Spleen (tissue), 11 donors: Measurements from ENCODE around the gene CLEC4E. TPM values are rescaled to one million over a fixed set of nuclear protein-coding genes. Genes with fewer than 3 reads are reported as not detected.

Source experiments
- DNase-seq: peaks from one replicate; pipeline ENCODE4 v3.0.0-alpha.2; 2020
- H3K27ac ChIP-seq, 8 donors: fragments of 200-600 bp; sonication (generic) in 7 of 8; 1 replicate in 4 of 8; 2 replicates in 4 of 8; pipeline versions ENCODE4 v1.5.0 to v1.8.0; 2016 to 2021; ENCODE audit warnings: inconsistent platforms in 4 of 8, mild to moderate bottlenecking in 4 of 8, moderate library complexity in 1 of 8
- H3K27me3 ChIP-seq, 7 donors: fragments of 200-600 bp; sonication (generic) in 6 of 7; replicated peaks in 1 of 7; 1 replicate in 4 of 7; 2 replicates in 3 of 7; pipeline versions ENCODE4 v1.5.0 to v1.8.0; 2016 to 2021; ENCODE audit warnings: inconsistent platforms in 3 of 7, mild to moderate bottlenecking in 1 of 7
- H3K36me3 ChIP-seq, 6 donors: fragments of 200-600 bp; sonication (generic) in 5 of 6; 1 replicate in 4 of 6; 2 replicates in 2 of 6; pipeline versions ENCODE4 v1.5.0 to v1.8.0; 2016 to 2021; ENCODE audit warnings: inconsistent platforms in 2 of 6
- H3K4me1 ChIP-seq, 6 donors: fragments of 200-600 bp; sonication (generic) in 5 of 6; 1 replicate in 3 of 6; 2 replicates in 3 of 6; pipeline versions ENCODE4 v1.5.0 to v1.8.0; 2016 to 2021; ENCODE audit warnings: inconsistent platforms in 3 of 6
- H3K4me3 ChIP-seq, 8 donors: fragments of 200-600 bp; sonication (generic) in 7 of 8; 1 replicate in 4 of 8; 2 replicates in 4 of 8; pipeline versions ENCODE4 v1.5.0 to v1.8.0; 2016 to 2021; ENCODE audit warnings: inconsistent platforms in 4 of 8, mild to moderate bottlenecking in 4 of 8, moderate library complexity in 2 of 8
- H3K9me3 ChIP-seq, 8 donors: fragments of 200-600 bp; sonication (generic) in 7 of 8; 1 replicate in 4 of 8; 2 replicates in 4 of 8; pipeline versions ENCODE4 v1.5.0 to v1.8.0; 2016 to 2021; ENCODE audit warnings: inconsistent platforms in 4 of 8
- CTCF ChIP-seq, 11 experiments: fragments of 200-600 bp in 7 of 11; fragments of 450-650 bp in 4 of 11; sonication (generic) in 4 of 11; IDR thresholded peaks in 8 of 11; conservative IDR thresholded peaks in 3 of 11; 1 replicate in 7 of 11; 2 replicates in 4 of 11; pipeline versions ENCODE4 v1.4.0 to v1.8.0; 2016 to 2021; ENCODE audit warnings: antibody characterized with exemption in 11 of 11, inconsistent platforms in 4 of 11, mild to moderate bottlenecking in 1 of 11
- POLR2A ChIP-seq, 3 donors: fragments of 450-650 bp; IDR thresholded peaks; one replicate each; pipeline ENCODE4 v1.5.1; 2017; ENCODE audit warnings: antibody characterized with exemption in 3 of 3, mild to moderate bottlenecking in 1 of 3
- POLR2AphosphoS5 ChIP-seq, 3 donors: sonication (generic); formaldehyde crosslinking; IDR thresholded peaks; one replicate each; pipeline ENCODE4 v1.5.1; 2017; ENCODE audit warnings: antibody characterized with exemption in 3 of 3
- WGBS, 5 donors: extraction: QIAGEN DNeasy Blood & Tissue Kit in 3 of 5; methylation state at CpG; one replicate each; pipeline versions ENCODE4 v1.1.5 to v1.1.7; 2013 to 2018; 5-methylcytosine and 5-hydroxymethylcytosine counted together
- intact Hi-C: fragments of 100-400 bp; cut with DNase I; formaldehyde crosslinking; loops from one replicate; pipeline ENCODE4 v1.15.0; 2023; ENCODE audit warnings: low total_unique reads
- polyA plus RNA-seq, 3 donors: library from polyadenylated mRNA; stranded (reverse); fragments of 200-250 nt; gene quantifications; one replicate each; pipeline ENCODE4 v1.2.1, GENCODE V29; 2013
- total RNA-seq, 7 donors: library from RNA; depleted of rRNA in 3 of 7; stranded (reverse); fragments of >200 nt in 3 of 7; fragmentation: NEBNext Ultra II Directional in 4 of 7; extraction: Animal tissue kit (Norgen Biotek cat#: 25700) in 4 of 7; gene quantifications; one replicate each; pipeline versions ENCODE4 v1.1.0 to v1.2.1, GENCODE V29; 2016 to 2021
- donor health status: healthy with polysubstance abuse.
- donor health status: DM: no; HTN: no; CAD: no; lungs with moderate emphysema.
- donor health status: DM: no; HTN: no; CAD: no.
- donor health status: Bipolar disorder and iron deficiency.
- donor health status: healthy.
- donor health status: DM: no; HTN: no; CAD: no.
- donor health status: DM: yes; HTN: yes; CAD: no.

The CLEC4E gene
- total and polyA plus RNA-seq, 10 donors: 7.4 to 55.0 (median 25.5) TPM

- H3K36me3 ChIP-seq: no peaks in the 10 kb centered on the region
- no peak overlapping the region for H3K4me3 ChIP-seq
- no peak for TF ChIP-seq POLR2A (IDR thresholded peaks at IDR 0.05)
- TF ChIP-seq CTCF (IDR thresholded peaks at IDR 0.05 in 8 of 11, conservative IDR thresholded peaks at IDR 0.05 in 3 of 11): no peak
- TF ChIP-seq POLR2AphosphoS5 (IDR thresholded peaks at IDR 0.05): no peak
- peaks cover 0 to 31% (median 20%) of the 10 kb centered on the region in 8 donors for H3K9me3 ChIP-seq
- whole genome bisulfite sequencing, 5 donors: 86 to 95% (median 90%) methylated on average over 11 of the region's 11 CpGs
- H3K27ac ChIP-seq: no peak overlapping the region
- H3K27me3 ChIP-seq: no peaks in the 10 kb centered on the region
- DNase-seq: no peak
- intact Hi-C loops: no loop called here
- peaks cover 0 to 7% (median 0%) of the 10 kb centered on the region in 6 donors for H3K4me1 ChIP-seq
Observed at GRCh38 chr12:8559676-8560075, 19.0 kb upstream of the CLEC4E start.

- no peak for TF ChIP-seq POLR2A (IDR thresholded peaks at IDR 0.05)
- no peak for TF ChIP-seq CTCF (IDR thresholded peaks at IDR 0.05 in 8 of 11, conservative IDR thresholded peaks at IDR 0.05 in 3 of 11)
- no peak for TF ChIP-seq POLR2AphosphoS5 (IDR thresholded peaks at IDR 0.05)
- no peaks in the 10 kb centered on the region for H3K27me3 ChIP-seq
Observed at GRCh38 chr12:8556531-8557097, 15.9 kb upstream of the CLEC4E start.

GRCh38 chr12:8554451-8555195 lies 13.9 kb upstream of the CLEC4E start:
- Histone ChIP-seq H3K27me3 (no peaks in the 10 kb centered on the region), H3K4me1 (peaks cover 0 to 5% (median 0%) of the 10 kb centered on the region in 6 donors), H3K9me3 (no peaks in the 10 kb centered on the region), H3K36me3 (no peaks in the 10 kb centered on the region), H3K27ac (no peak overlapping the region), H3K4me3 (no peak overlapping the region)
- no peak for DNase-seq
- intact Hi-C loops: no loop called here
- 78 to 87% (median 85%) methylated on average over 5 of the region's 5 CpGs for WGBS, 5 donors
- TF ChIP-seq CTCF (IDR thresholded peaks at IDR 0.05 in 8 of 11, conservative IDR thresholded peaks at IDR 0.05 in 3 of 11) (no peak), POLR2A (IDR thresholded peaks at IDR 0.05) (no peak), POLR2AphosphoS5 (IDR thresholded peaks at IDR 0.05) (no peak)

More at GRCh38 chr12:8556531-8557097, 15.9 kb upstream of the CLEC4E start:
- intact Hi-C loops: no loop called here
- H3K4me1 ChIP-seq: no peaks in the 10 kb centered on the region
- no peak overlapping the region for H3K4me3 ChIP-seq
- WGBS, 5 donors: 84 to 98% (median 90%) methylated on average over 2 of the region's 2 CpGs
- DNase-seq: no peak
- no peaks in the 10 kb centered on the region for H3K36me3 ChIP-seq
- H3K9me3 ChIP-seq: peaks cover 0 to 5% (median 0%) of the 10 kb centered on the region in 8 donors
- H3K27ac ChIP-seq: no peak overlapping the region

GRCh38 chr12:8553088-8553627 lies 12.5 kb upstream of the CLEC4E start:
- Histone ChIP-seq H3K27me3 (peaks cover 0 to 8% (median 0%) of the 10 kb centered on the region in 7 donors), H3K4me3 (no peak overlapping the region), H3K4me1 (peaks cover 0 to 5% (median 0%) of the 10 kb centered on the region in 6 donors), H3K9me3 (no peaks in the 10 kb centered on the region), H3K36me3 (no peaks in the 10 kb centered on the region), H3K27ac (no peak overlapping the region)
- no peak for DNase-seq
- TF ChIP-seq POLR2A (IDR thresholded peaks at IDR 0.05) (no peak), CTCF (IDR thresholded peaks at IDR 0.05 in 8 of 11, conservative IDR thresholded peaks at IDR 0.05 in 3 of 11) (no peak), POLR2AphosphoS5 (IDR thresholded peaks at IDR 0.05) (no peak)
- 80 to 88% (median 82%) methylated on average over 6 of the region's 6 CpGs for WGBS, 5 donors
- intact Hi-C loops: no loop called here
